CD1c-positive myeloid dendritic cell (primary cell): Measurements from ENCODE around the gene MPDU1.

Experiments
- DNase-seq: peaks from one replicate; pipeline ENCODE4 v3.0.0-alpha.2; 2016; ENCODE audit errors: extremely low spot score

MPDU1 gene

DNA sequence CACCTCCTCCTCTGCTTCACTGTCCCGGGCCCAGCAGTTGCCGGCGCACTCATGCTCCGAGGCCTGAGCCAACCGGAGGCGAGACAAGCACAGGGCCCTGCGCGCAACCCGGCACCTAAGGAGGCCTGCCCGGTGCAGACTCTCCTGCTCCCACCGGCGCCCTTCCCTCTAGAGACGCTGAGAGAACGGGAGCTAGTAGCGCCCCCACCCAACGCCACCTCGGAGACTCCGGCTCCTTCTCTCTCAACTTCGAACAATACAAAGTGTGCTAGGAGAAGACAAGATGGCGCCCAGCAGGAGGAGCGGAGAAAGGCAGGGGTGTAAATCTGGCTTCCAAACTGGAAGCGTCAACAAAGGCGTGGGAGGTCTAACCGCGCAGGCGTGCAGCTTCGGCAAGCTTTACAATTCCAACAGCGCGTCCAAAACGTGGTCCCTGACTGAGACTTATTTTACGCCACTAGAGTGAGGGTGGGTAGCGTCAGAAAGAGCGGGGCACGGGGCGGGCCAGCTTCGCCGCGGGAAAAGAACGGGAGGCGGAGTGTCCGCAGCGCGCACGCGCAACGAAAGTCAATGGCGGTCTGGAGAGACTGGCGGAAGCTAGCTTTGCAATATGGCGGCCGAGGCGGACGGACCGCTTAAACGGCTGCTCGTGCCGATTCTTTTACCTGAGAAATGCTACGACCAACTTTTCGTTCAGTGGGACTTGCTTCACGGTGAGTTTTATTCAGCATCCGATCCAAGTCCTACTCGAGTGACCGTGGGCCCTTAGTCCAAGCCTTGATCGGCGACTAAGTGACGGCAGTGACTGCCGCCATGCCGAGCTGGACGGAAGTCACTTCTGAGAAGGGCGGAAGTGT is at the start of gene MPDU1:
MPDU1 (plus strand) TSS at position 600 of the 857 bp plus-strand sequence; CDS start at position 611, 11 bp downstream.
- DNase-seq = peak; percentile 99

DNA sequence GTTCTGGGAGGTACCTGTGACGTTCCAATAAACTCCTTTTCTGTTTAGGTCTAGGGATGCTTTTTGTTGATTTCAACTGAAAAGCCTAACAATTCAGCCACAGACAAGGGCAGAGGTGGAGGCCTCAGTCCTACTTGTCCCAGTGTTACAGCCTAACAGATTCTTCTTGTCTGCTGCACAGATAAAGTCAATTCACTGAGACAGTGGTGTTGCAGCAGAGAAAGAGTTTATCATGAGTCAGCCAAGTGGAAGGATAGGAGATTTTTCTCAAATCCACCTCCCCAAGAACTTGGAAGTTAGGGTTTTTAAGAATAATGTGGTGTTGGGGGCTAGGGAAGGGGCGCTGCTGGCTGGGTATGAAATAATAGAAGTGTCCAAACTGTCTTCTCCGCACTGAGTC is 45.6 kb upstream of the MPDU1 start:
- DNase-seq = no peak

DNA sequence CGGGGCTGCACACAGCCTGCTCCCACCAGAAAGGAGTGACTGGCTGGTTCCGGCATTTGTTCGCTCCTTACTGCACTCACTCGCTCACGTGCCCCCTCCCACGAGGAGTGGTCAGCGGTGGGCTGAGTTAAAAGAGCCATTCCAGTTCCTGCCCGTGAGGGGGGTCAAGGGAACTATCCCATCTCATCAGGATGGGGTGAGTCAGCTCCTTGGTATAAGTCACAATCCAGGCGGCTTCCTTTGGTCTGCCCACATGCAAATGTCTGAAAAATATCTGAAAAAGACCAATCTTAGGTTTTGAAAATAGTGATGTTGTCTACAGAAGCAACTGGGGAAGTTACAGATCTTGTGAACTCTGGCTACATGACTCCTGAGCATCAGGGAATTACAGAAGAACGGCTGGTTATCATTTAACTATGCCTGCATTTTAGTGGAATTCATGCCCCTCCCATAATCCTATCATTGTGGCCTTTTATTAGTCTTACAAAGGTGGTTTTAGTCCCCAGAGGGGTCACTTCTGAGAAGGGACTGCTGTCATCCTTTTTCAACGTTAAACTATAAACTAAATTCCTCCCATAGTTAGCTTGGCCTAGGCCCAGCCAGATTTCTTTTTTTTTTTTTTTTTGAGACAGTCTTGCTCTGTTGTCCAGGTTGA is 44.6 kb upstream of the MPDU1 start:
- no peak for DNase-seq

DNA sequence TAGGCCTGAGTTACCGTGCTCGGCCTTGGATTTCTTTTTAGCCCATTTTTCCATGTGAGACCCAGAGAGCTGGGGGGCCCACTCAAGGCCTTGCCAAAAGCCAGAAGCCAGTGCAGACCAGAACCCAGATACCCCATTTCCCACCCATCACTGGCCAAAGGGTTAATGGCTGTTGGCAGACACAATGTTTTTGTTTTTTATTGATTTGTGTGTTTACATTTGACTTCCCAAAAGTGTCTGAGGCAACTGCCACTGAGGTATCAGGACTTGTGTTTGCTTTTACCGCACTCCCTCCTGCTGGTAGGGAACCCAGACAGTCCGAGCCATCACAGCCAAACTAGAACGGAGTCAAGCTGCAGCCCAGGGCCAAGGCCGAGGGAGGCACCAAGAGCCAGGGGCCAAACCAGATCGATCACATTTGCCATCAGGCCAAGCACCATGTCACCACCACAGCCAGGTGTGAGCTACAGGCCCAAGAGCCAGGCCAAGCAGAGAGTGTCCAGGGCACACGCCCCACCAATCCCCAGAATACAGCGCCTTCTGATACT is 42.5 kb upstream of the MPDU1 start:
- DNase-seq = no peak

GRCh38 chr17:7544911-7545310 is 38.7 kb upstream of the MPDU1 start:
- DNase-seq = no peak

DNA sequence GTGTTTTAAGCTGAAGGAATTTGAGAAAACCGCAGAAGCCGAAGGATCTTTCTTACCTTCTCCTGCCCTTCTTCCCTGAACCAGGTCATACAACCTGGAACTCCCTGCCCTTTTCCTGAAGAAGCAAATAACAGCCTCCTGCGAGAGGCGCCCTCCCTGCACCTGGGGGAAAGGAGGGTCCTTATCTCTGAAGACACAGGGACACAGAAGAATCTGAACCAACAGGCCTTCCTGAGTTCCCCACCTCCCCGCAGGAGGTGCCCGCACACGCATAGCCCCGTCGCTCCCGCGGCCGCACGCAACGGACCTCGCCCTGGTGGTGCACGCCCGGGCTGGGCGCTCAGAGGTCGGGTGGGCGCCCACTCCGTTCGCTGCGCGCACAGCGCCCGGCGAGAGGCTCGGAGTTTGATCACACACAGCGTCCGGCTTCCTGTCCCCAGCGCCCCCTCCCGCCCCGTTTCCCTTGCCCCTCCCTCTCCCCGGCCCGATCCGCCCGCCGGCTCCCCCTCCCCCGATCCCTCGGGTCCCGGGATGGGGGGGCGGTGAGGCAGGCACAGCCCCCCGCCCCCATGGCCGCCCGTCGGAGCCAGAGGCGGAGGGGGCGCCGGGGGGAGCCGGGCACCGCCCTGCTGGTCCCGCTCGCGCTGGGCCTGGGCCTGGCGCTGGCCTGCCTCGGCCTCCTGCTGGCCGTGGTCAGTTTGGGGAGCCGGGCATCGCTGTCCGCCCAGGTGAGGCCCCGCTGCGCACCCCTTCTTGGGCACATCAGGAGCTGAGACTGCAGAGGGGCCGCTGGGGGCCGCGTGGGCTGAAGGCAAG is 34.9 kb upstream of the MPDU1 start, which contains the start of gene TNFSF12:
TNFSF12 (plus strand) TSS at position 474 of the 816 bp plus-strand sequence; CDS start at position 570, 96 bp downstream.
- peak; percentile 66 for DNase-seq

DNA sequence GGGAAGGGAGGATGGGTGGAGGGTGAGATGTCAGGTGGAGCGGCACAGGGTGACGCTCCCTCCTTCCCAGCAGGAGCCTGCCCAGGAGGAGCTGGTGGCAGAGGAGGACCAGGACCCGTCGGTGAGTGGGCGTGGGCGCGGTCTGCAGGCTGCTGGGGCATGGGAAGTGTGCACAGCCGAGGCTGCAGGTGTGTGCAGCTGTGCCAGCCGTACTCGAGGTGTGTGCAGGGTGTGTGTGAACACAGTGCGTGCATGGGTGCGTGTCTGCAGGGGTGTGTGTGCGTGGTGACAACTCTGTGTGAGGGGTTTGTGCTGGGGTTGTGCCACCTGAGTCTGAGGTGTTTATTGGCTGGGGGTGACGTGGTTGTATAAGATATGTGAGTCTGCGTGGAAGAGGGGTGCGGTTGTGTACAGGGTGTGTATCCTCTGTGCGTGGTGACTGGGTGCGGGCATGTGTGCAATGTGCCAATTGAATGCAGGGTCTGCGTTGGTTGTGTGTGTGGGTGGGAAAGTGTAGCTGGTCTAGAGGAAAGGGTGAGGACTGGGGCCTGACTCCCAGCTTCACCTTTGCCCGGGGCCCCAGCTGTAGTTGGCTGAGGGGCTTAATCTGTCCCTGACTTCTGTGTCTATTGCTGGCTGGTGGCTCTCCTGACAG is 34.1 kb upstream of the MPDU1 start:
- no peak for DNase-seq

- DNase-seq = no peak
Observed at GRCh38 chr17:7550344-7550743, 33.3 kb upstream of the MPDU1 start.

- no peak for DNase-seq
Observed at GRCh38 chr17:7551396-7551795, 32.3 kb upstream of the MPDU1 start.

DNA sequence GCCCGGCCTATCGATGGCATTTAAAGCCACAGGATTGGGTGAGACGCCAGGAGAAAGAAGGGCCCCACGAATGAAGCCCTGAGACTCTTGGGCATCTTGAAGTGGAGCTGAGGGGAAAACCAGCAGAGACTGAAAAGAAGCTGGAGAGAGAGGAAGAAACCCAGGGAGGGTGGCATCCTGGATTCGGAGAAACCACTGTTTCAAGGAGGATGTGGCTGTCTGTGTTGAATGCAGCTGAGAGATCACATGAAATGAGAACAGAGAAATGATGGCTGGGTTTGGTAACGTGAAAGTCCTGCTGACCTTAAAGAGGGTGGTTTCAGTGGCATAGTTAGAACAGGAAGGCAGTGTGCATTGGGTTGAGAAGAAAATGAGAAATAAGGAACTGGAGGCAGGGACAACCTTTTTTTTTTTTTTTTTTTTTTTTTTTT is 31.0 kb upstream of the MPDU1 start:
- peak; percentile 90 for DNase-seq

DNA sequence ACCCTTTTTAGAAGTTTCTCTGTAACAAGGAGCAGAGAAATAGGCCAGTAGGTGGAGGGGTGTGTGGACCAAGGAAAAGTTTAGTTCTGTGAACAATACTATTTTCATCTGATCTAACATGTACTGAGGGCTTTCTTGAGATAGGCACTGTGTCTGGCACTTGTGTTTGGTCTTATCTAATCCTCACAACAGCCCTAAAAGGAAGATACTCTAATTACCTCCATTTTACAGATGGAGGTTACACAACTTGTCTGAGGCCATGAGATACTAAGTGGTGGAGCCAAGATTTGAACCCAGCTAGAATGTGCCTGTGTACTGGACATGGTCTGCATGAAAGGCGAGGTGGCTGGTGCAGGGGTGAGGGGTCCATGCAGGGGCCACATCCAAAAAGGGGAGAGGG is 30.3 kb upstream of the MPDU1 start:
- DNase-seq = no peak

GRCh38 chr17:7555320-7555948 is 28.2 kb upstream of the MPDU1 start:
- no peak for DNase-seq

GRCh38 chr17:7556627-7557026 is 27.0 kb upstream of the MPDU1 start:
- no peak for DNase-seq

- no peak for DNase-seq
Observed at GRCh38 chr17:7557147-7557764, 26.4 kb upstream of the MPDU1 start.

DNA sequence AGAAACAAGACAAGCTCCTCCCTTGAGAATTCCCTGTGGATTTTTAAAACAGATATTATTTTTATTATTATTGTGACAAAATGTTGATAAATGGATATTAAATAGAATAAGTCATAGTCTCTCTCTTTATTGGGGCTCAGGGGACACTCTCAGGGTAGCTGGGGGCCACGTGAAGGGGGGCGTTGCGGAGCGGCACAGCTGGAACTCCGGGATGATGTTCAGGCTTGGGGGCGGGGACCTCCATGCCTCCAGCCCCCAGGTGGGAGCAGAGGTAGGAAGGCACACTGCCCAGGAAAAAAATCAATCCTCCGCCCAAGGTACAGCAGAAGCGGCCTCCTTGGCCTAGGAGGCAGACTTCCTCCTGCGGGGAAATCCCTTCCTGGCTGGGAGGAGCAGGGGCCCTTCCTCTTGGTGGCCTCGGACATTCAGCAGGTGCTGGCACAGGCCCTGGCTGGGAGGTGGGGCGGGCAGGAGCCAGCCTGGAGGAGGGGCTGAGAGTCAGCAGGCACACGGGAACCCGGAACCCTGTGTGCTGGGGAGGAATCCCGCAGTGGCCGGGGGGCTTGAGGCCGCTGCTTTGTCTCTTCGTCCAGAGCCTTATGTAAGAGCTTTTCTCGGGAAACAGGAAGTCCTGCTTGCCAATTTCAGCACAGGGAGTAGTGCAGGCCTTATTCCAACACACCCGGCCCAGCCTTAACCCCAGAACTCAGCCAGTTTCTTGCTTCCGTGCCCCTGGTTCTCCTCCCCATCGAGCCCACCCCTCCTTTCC is 25.7 kb upstream of the MPDU1 start:
- DNase-seq = peak; percentile 93

DNA sequence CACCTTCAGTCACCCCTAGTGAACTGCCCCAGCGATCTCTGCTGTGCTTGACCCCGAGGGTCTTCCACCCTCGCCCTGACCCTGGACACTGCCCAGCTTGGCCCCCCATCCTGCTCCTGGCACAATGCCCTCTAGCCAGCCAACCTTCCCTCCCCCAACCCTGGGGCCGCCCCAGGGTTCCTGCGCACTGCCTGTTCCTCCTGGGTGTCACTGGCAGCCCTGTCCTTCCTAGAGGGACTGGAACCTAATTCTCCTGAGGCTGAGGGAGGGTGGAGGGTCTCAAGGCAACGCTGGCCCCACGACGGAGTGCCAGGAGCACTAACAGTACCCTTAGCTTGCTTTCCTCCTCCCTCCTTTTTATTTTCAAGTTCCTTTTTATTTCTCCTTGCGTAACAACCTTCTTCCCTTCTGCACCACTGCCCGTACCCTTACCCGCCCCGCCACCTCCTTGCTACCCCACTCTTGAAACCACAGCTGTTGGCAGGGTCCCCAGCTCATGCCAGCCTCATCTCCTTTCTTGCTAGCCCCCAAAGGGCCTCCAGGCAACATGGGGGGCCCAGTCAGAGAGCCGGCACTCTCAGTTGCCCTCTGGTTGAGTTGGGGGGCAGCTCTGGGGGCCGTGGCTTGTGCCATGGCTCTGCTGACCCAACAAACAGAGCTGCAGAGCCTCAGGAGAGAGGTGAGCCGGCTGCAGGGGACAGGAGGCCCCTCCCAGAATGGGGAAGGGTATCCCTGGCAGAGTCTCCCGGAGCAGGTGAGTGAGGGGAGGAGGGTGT is 24.9 kb upstream of the MPDU1 start, which contains the start of gene TNFSF13:
TNFSF13 (plus strand) TSS at position 207 of the 776 bp plus-strand sequence; CDS start at position 497, 290 bp downstream.
- peak; percentile 47 for DNase-seq

GRCh38 chr17:7559320-7560171 is 24.1 kb upstream of the MPDU1 start:
- peak; percentile 15 for DNase-seq
